ENCODE measurements around the gene PHLPP1.
"Not testable (repeated sequence)": the region's sequence is repeated elsewhere in the genome, so short reads cannot be mapped to it uniquely, and the experiment has no call there.

PHLPP1 gene

DNA sequence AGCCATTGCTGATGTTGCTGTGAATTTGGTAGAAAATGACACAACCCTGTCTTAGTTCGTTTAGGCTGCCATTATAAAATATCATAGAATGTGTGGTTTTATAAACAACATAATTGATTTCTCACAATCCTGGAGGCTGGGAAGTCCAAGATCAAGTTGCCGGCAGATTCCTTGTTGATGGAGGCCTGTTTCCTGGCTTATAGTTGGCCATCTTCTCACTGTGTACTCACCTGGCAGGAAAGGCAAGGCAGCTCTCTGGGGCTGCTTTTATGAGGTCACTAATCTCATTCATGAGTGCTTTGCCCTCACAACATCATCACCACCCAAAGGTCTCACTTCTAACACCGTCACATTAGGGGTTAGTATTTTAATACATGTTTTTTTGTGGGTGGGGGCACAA lies 58.4 kb downstream of the PHLPP1 start:
- DNase-seq (ENCODE audit: low read depth), result no peak

DNA sequence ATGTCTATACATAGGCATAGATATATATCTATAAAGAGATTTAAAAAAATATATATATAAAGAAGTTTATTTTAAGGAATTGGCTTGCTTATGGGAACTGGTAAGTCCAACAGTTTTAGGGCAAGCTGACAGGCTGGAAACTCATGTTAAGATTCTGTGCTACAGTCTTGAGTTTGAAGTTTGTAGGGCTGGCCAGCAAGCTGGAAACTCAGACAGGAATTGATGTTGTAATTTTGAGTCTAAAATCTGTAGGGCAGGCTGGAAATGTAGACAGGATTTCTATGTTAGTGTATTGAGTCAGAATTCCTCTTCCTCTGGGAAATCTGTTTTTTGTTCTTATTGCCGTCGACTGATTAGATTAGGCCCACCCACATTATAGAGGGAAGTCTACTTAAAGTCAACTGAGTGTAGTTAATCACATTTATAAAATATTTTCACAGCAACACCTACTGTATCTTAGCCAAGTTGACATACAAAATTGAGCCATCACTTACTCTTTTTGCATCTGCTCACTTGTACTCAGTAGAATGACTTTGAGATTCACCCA lies 60.8 kb downstream of the PHLPP1 start:
- no peak for DNase-seq (ENCODE audit: low read depth)

DNA sequence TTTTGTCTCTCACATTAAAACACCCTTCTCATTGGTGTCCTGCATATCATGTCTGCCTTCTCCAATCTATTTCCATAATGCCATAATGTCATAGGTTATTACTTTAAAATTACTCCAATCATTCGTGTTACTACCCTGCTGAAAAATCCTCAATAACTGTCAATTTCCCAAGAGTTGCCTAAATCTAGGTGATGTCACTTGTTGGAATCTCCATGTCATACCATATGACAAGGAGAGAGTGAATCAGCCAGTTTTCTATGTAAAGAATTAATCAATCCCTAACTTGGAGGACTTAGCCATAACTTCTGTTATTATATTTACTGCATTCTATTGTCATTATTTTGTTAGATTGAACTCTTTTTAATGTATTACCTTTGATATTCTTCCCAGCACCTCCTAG lies 62.5 kb downstream of the PHLPP1 start:
- no peak for DNase-seq (ENCODE audit: low read depth)

DNA sequence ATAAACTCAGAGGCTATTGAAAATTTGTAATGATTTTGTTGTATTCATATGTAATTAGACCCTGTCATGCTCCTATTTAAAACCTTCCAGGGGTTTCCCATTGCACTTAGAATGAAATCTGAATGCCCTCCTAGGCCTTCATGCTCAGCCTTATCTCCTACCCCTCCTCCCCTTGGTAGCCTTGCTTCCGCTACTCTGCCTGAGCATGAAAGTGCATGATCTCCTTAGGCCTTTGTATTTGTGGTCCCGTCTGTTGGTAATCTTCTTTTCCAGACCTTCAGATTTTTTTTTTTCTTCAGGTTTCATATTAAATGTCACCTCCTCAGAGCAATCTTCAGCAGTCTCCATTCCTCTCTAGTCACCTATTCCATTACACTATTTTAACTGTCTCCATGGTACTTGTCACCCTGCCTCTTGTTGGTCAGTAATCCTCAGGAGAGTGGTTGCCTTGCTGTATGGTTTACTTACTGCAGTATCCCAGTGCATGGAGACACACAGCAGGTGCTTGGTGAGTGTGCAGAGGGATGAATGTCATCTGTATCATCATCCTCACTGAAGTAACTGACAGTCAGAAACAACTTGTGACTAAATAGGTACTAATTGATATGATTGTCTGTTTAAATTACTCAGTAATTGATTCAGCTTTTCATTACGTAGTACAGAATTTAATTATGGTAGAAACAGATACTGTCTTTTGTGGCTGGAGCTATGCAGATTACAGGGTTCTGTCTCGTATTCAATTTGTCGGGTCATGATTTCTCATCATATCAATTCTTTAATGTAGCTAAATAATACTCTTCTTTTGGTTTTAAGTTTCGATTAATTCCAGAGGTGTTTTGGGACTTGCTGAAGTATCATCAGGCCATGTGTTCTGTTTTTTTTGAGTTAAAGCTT lies 63.9 kb downstream of the PHLPP1 start:
- no peak for DNase-seq (ENCODE audit: low read depth)

DNA sequence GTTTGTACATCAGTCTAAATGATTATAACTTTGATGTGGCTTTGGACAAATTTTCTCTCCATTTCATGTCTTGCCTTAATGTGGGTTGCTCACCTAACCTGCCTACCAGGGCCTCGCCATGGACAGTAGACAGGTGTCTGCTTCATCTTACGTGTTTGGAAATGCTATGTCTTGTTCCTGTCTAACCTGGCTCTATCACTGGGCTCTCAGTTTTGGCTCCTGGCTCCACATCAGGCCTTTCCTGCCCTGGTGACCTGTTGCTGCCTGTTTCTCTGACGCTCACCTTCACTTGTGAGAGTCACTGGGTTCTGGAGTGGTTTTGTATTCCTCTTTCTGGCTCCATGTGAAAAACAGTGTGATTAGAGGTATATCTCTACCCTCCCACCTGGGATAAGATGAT lies 65.9 kb downstream of the PHLPP1 start:
- no peak for DNase-seq (ENCODE audit: low read depth)

DNA sequence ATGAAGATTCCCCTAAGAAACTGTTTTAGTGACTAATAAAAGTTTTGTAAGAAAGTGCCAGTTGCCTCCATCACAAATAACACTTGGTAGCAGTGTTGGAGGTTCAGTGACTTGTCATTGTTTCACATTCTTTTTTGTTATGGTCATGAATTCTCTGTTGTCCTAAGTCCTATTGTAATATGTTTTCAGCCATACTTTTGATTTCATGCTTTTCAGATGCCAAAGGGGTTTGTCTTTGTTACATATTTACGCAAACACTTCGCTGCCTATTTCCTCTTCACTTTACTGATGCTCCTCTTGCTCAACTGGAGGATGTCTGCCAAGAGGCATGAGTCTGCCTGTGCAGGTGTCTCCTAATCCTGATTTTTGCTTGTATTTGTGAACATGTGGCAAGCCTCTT lies 66.6 kb downstream of the PHLPP1 start:
- DNase-seq (ENCODE audit: low read depth), result no peak

DNA sequence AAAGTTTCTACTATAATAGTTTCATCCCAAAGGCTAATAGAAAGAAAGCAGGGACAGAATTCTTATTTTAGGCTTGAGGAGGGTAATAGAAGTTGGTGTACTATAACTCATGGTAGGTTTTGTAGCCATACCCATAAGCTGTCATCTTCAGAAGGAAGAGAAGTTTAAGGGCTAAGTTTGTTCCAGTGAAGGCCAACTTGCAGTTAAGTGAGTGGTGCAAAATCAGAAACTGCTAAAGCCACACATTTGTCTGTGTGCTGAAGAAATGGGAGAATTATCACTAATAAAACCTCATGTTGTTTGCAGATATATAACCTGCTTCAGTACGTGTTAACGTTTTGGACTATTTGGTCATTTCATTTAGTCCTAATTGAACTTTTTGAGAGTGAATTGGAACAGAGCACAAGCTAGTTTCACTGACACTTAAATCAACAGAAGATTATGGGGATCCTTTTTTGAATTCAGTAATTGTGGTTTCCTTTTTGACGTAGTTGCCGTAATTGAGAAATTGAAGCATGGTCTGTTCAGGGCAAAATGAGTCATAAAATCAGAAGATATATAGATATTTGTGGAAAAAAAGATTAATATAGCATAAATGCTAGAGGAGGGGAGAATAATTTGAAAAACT lies 69.1 kb downstream of the PHLPP1 start:
- DNase-seq (ENCODE audit: low read depth), result no peak

DNA sequence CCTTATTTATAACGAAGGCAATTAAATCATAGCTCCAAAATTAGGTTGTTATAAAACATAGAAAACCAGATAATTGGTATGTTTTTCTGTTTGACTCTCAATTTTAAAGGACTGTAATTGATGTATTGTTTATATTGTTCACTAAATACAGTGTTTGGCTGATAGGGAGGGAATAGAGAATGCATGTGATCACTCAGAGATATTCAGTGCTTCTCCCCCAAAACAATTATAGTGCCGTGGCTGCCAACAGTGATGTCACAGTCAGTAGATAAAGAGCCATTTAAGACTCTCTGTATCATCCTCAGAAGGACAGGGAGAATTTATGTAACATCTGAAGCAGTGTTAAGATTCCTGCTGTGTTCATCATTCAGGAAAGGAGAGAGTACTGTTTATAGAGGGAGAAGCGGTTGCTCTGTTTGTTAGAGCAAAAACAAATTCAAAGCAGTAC lies 69.6 kb downstream of the PHLPP1 start:
- no peak for DNase-seq (ENCODE audit: low read depth)

DNA sequence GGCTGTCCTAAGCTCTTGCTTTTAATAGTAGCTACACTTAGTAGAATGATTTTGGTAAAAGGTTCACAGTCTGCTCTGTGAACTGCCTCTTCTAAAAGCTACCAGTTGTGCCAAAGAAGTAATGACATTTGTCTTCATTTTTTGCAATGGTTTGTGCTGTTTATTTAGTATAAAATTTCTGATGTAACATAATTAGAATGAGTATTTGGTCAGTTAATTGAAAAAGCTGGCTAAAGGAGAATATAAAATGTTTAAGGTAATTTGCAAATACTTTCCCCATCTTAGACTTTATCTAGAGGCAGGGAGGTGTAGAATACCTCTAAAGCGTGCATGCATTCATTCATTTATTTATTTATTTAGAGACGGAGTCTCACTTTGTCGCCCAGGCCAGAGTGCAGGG lies 71.3 kb downstream of the PHLPP1 start:
- DNase-seq (ENCODE audit: low read depth), result no peak

DNA sequence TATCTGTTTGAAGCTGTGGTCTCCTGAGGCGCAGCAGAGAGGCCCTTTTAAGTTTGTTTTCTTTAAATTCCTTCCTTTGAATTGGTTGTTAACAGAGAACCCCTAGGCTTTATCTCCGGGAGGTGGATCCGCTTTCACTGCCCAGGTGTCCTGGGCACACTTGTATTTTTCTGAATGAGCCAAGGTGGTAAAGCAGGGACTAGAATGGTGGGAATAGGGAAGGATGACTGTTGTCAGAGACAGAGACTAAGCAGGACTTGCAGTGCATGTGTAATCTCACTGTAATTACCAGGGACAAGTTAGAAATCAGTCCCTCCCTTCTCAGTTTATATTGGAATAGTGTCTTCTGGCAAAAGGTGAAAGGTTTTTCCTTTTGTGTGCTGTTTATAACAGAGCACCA lies 72.8 kb downstream of the PHLPP1 start:
- DNase-seq (ENCODE audit: low read depth), result no peak

DNA sequence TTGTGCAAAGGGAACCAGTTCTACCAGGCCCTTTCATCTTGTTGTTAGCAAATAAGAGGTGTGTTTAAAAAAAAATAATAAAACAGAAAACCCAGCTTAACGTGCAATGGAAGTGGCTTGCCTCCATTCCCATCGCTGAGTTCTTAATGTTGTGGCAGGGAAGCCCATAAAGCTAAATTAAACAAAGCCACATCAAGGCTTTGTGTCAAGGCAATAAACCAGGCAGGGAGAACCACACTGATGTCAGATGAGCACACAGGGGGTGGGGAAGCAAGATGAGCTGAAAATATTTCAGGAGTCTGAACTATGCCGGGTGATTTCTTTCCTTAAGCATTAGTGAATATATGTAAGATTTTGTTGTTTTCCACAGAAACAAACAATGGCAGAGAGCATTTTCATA lies 73.5 kb downstream of the PHLPP1 start:
- DNase-seq (ENCODE audit: low read depth), result no peak

DNA sequence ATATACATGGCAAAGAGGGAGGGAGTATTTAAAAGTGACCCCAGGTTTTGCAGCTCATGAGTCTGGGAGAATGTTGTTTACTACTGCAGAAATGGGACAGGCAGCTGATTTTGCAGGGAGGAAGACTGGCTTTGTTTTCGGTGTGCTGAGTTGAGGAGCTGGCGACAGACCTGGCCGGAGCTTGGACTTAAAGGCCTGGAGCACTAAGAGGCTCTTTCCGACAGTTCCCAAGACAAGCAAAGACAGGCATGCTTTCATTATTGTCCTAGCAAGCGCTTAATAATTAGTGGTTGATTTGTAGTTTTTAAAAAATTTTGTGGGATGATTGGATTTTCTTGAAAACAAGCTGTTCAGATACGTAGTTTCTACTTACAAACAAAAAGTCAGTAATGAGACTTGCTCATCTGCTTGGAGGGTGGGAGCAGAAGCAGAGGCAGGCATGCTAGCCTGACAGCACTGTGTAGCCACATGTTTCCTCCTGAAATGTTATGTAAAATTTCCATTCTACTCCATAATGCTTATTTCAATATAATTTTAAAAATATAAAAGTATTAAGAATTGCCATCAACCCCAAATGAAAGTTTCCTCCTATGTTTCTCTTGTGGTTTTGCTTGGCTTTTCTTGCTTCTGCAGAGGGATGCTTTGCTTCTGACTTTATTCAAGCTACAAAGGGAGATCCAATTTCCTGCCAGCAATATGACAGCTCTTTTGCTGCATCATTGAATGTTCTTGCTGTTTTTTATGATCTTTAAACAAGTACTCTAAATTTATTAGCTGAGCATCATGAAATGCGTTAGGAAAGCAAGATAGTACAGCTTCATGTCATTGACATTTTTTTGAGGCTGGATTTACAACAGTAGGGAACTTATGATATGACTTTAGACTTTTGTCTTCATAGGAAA lies 75.8 kb downstream of the PHLPP1 start:
- no peak for DNase-seq (ENCODE audit: low read depth)

DNA sequence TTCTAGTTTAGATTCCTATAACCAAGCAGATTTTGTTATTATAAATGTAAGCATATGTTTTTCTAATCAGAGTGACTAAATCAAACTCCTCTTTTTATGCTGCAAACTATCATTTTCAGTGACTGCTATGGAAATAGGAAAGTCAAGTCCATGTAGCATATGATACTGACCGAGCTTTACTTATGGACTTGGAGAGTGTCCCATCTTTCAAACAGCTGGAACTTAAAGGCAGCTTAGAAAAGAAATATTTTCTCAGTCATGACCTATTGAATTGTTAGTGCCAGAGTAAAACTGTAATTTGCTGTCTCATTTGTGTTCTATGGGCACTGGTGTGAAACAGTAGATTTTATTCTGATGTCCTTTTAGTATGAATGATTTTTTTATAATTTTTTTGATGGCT lies 76.7 kb downstream of the PHLPP1 start:
- no peak for DNase-seq (ENCODE audit: low read depth)

DNA sequence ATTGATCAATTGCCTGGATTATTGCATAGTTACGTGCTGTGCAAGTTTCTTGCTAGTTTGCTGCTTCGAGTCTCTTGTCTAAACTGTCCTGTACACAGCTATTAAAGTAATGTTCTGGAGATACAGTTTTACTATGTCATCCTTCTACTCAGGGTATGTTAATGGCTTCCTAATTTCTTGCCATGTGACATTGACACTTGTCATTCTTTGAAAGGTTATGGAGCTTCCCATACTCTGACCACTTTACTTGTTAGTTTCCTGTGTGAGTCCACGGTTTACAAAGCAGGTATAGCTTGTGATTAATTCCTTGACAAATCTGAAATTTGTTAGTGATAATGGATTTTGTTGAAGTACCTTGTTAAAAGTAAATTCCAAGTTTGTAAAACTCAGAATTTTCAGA lies 80.5 kb downstream of the PHLPP1 start:
- no peak for DNase-seq (ENCODE audit: low read depth)

DNA sequence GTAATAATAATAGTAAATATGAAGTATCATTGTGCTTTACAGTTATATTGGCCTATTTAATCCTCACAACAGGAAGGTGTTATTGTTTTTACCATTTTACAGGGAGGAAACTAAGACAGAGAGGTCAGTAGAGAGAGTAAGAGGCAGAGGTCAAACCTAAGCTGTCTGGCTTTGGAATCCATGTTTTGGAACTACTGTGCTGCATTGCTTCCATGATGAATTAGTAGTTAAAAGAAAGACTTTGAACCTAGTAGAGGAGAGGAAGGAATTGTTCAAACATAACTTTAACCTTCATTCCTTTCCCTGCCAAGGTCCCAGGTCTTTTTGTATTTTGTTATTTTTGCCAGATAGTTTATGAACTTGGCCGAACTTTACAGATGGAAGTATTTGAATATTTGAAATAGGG lies 80.9 kb downstream of the PHLPP1 start:
- no peak for DNase-seq (ENCODE audit: low read depth)

DNA sequence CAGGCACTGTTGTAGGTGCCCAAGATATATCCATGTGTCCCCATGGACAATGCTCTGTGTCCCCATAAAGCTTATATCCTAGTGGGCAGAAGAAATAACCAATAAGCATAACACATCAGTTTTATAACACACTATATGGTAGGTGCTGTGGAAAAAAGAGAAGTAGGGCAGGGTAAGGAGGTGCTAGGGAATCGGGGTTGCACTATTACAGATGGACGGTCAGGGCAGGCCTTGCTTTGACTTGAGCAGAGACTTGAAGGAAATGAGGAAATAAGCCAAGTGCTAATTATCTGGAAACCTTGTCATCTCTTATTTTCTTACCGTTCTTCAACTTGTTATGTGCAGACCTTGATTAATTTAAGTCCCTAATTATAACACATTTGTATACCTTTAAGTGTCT lies 82.0 kb downstream of the PHLPP1 start:
- no peak for DNase-seq (ENCODE audit: low read depth)

DNA sequence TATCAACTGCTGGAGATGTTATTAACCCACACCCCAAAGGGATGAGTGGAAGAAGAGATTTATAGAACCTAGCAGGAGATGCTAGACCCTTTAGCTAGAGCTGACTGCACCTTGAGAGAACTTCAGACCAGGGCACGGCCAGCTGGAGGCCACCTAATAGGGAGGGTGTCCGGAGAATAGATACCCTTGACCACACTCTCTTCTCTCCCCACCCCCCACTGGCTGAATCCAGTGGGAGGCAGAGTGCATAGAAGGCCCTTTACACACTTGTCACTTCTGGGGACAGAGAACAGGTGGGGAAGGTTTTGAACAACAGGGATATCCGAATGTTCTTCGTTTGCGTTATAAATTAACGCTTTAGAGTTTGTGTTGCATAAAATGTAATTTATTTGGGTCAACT lies 84.6 kb downstream of the PHLPP1 start:
- DNase-seq (ENCODE audit: low read depth), result no peak

DNA sequence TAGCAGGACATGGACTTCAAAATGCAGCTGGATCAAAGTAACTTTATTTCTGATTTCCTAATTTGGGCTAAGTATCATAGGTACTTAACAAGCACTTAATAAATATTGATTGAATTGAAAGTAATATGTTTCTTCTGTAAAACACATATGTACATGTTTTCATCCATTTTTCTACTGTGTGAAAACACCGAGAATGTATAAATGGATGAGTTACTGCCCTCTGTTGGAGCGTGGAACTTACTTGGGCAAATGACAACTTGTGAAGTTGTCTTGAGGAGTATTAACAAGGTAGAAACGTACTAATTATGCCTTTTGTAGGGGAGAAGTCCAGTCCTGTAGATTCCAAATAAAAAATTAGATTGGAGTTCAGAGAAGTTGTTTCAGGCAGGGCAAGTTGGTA lies 87.2 kb downstream of the PHLPP1 start:
- DNase-seq (ENCODE audit: low read depth), result no peak

DNA sequence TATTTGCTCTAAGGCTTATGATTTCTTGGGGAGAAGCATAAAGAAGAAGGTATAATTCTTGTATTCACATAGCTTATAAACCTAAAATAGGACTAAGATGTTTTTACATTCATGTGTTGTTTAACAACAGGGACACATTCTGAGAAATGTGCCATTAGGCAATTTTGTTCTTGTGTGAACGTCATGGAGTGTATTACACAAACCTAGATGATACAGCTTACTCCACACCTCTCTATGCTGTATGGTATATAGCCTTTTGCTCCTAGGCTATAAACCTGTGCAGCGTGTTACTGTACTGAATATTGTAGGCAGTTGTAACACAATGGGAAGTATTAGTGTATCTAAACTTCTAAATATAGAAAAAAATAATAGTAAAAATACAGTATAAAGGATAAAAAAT lies 92.1 kb downstream of the PHLPP1 start:
- no peak for DNase-seq (ENCODE audit: low read depth)

DNA sequence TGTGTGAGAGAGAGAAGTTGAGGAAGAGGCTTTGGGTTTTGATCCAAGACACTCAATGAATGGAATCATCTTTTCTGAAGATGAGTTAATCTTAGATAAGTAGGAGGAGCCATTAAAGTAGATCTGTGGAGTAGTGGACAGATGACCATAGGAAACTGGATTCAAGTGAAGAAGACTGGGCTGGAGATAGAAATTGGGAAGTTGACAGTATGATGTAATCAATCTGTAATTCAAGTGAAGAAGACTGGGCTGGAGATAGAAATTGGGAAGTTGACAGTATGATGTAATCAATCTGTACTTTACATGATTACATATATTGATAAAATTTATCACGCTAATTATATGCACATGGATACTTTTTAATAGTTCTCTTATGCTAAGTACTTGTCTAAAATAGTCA lies 92.8 kb downstream of the PHLPP1 start:
- DNase-seq (ENCODE audit: low read depth), result no peak

DNA sequence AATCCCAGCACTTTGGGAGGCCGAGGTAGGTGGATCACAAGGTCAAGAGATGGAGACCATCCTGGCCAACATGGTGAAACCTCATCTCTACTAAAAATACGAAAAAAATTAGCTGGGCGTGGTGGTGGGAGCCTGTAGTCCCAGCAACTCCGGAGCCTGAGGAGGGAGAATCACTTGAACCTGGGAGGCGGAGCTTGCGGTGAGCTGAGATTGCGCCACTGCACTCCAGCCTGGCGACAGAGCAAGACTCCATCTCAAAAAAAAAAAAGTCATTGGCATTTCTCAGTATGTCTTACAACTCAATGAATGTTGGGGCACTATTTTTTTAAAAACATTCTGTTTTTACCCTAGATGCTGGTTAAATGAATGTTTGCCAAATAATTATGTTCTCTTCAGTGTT lies 94.1 kb downstream of the PHLPP1 start:
- not testable (repeated sequence) for DNase-seq (ENCODE audit: low read depth)

DNA sequence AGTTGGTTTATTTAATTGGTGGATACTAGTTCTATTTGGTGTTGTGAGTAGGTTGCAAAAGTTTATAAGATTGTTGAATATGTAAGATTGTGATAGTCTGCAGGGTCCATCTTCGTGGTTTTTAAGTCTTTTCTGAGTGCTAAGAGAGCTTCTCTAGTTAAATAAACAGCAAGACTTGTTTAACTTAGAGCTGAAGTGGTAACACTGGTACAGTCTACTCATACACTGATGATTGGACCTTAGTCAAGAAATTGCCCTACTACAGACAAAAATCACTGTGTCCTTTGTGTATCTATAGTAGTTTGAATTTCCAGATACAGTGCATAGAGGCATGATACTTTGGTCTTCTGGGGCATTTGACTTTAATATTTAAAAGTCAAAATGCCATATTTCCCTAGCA lies 94.6 kb downstream of the PHLPP1 start:
- DNase-seq (ENCODE audit: low read depth), result no peak
